ENCODE results near the gene CFH. TPM values are rescaled to one million over a fixed set of nuclear protein-coding genes. Genes with fewer than 3 reads are reported as not detected.

The CFH gene
- polyA plus RNA-seq, 1 donor from 2014 or later, result not detected

DNA sequence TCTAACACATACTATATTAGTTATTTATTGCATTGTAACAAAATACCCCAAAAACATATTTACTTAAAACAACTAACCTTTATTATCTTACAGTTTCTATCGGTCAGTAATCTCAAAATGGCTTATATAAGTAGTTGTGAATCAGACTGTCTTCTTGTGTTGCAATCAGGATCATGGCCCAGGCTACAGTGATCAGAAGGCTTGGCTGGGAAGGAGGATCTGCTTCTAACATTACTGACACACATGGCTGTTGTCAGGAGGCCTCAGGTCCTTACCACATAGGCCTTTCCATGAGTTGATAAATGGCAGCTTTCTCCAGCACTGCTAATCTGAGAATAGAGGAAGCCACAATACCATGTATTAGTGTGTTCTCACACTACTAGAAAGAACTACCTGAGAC lies 33.7 kb downstream of the CFH start:
- no peaks in the 10 kb centered on the region for H3K27me3 ChIP-seq (ENCODE audit: insufficient read depth, low read depth, low read length)
- no peak overlapping the region for H3K4me3 ChIP-seq (ENCODE audit: low read length)
- H3K27ac ChIP-seq (ENCODE audit: low read length), result no peak overlapping the region
- TF ChIP-seq EZH2 (IDR thresholded peaks at IDR 0.05; ENCODE audit: borderline replicate concordance, insufficient read depth, low read length, poor library complexity, severe bottlenecking) (no peak), RAD21 (conservative IDR thresholded peaks at IDR 0.05) (no peak), POLR2AphosphoS5 (IDR thresholded peaks at IDR 0.05) (no peak), EP300 (conservative IDR thresholded peaks at IDR 0.05; ENCODE audit: poor library complexity, severe bottlenecking) (no peak), SMC3 (conservative IDR thresholded peaks at IDR 0.05; ENCODE audit: poor library complexity) (no peak), TAF1 (IDR thresholded peaks at IDR 0.05; ENCODE audit: low read depth) (no peak), MXI1 (conservative IDR thresholded peaks at IDR 0.05; ENCODE audit: poor library complexity, severe bottlenecking) (no peak)
- TF ChIP-seq, protein P1, sequence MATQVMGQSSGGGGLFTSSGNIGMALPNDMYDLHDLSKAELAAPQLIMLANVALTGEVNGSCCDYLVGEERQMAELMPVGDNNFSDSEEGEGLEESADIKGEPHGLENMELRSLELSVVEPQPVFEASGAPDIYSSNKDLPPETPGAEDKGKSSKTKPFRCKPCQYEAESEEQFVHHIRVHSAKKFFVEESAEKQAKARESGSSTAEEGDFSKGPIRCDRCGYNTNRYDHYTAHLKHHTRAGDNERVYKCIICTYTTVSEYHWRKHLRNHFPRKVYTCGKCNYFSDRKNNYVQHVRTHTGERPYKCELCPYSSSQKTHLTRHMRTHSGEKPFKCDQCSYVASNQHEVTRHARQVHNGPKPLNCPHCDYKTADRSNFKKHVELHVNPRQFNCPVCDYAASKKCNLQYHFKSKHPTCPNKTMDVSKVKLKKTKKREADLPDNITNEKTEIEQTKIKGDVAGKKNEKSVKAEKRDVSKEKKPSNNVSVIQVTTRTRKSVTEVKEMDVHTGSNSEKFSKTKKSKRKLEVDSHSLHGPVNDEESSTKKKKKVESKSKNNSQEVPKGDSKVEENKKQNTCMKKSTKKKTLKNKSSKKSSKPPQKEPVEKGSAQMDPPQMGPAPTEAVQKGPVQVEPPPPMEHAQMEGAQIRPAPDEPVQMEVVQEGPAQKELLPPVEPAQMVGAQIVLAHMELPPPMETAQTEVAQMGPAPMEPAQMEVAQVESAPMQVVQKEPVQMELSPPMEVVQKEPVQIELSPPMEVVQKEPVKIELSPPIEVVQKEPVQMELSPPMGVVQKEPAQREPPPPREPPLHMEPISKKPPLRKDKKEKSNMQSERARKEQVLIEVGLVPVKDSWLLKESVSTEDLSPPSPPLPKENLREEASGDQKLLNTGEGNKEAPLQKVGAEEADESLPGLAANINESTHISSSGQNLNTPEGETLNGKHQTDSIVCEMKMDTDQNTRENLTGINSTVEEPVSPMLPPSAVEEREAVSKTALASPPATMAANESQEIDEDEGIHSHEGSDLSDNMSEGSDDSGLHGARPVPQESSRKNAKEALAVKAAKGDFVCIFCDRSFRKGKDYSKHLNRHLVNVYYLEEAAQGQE (IDR thresholded peaks at IDR 0.05; ENCODE audit: borderline replicate concordance), result no peak
- TF ChIP-seq, protein P2, sequence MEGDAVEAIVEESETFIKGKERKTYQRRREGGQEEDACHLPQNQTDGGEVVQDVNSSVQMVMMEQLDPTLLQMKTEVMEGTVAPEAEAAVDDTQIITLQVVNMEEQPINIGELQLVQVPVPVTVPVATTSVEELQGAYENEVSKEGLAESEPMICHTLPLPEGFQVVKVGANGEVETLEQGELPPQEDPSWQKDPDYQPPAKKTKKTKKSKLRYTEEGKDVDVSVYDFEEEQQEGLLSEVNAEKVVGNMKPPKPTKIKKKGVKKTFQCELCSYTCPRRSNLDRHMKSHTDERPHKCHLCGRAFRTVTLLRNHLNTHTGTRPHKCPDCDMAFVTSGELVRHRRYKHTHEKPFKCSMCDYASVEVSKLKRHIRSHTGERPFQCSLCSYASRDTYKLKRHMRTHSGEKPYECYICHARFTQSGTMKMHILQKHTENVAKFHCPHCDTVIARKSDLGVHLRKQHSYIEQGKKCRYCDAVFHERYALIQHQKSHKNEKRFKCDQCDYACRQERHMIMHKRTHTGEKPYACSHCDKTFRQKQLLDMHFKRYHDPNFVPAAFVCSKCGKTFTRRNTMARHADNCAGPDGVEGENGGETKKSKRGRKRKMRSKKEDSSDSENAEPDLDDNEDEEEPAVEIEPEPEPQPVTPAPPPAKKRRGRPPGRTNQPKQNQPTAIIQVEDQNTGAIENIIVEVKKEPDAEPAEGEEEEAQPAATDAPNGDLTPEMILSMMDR (IDR thresholded peaks at IDR 0.05; ENCODE audit: poor library complexity, severe bottlenecking), result no peak
- no peaks in the 10 kb centered on the region for H3K9me3 ChIP-seq (ENCODE audit: low read length)
- no peaks in the 10 kb centered on the region for H3K79me2 ChIP-seq (replicated peaks; ENCODE audit: insufficient read depth, low read length)
- no peak overlapping the region for H3K9ac ChIP-seq (ENCODE audit: low read length)
- no peak overlapping the region for H2AFZ ChIP-seq (ENCODE audit: low read depth, low read length)
- no peaks in the 10 kb centered on the region for H3K36me3 ChIP-seq (ENCODE audit: insufficient read depth, low read length)
- no peaks in the 10 kb centered on the region for H4K20me1 ChIP-seq (ENCODE audit: insufficient read depth)
- no peak overlapping the region for H3K4me2 ChIP-seq (ENCODE audit: low read length)
- H3K9me2 ChIP-seq (ENCODE audit: insufficient read depth, low read length), result no peaks in the 10 kb centered on the region
- no peaks in the 10 kb centered on the region for H3F3A ChIP-seq (ENCODE audit: insufficient read depth, low read length, poor library complexity, severe bottlenecking)

DNA sequence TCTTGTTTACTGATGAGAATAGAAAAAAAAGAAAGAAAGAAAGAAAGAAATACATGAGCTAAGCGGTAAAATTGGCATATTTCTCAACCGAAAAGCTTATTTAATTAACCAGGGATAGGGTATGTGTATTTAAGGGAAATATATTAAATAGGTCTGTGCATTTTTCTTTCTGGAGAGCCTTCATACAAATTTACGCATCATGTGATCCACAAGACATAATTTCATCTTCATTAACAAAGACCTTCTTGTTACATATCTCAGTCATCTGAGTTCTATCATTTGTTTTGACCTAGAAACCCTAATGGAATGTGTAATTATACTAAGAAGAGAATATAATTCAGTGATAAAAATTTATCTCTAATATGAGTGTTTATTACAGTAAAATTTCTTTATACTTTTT lies 37.2 kb downstream of the CFH start:
- Histone ChIP-seq H4K20me1 (ENCODE audit: insufficient read depth) (no peaks in the 10 kb centered on the region), H3K4me3 (ENCODE audit: low read length) (no peak overlapping the region), H3K9ac (ENCODE audit: low read length) (no peak overlapping the region), H3K27me3 (ENCODE audit: insufficient read depth, low read depth, low read length) (no peaks in the 10 kb centered on the region), H3K9me2 (ENCODE audit: insufficient read depth, low read length) (no peaks in the 10 kb centered on the region), H3K27ac (ENCODE audit: low read length) (no peak overlapping the region), H3F3A (ENCODE audit: insufficient read depth, low read length, poor library complexity, severe bottlenecking) (no peaks in the 10 kb centered on the region), H2AFZ (ENCODE audit: low read depth, low read length) (no peak overlapping the region), H3K9me3 (ENCODE audit: low read length) (no peaks in the 10 kb centered on the region), H3K79me2 (replicated peaks; ENCODE audit: insufficient read depth, low read length) (no peaks in the 10 kb centered on the region), H3K36me3 (ENCODE audit: insufficient read depth, low read length) (no peaks in the 10 kb centered on the region), H3K4me2 (ENCODE audit: low read length) (no peak overlapping the region)
- TF ChIP-seq RAD21 (conservative IDR thresholded peaks at IDR 0.05) (no peak), SMC3 (conservative IDR thresholded peaks at IDR 0.05; ENCODE audit: poor library complexity) (no peak), EZH2 (IDR thresholded peaks at IDR 0.05; ENCODE audit: borderline replicate concordance, insufficient read depth, low read length, poor library complexity, severe bottlenecking) (no peak), MXI1 (conservative IDR thresholded peaks at IDR 0.05; ENCODE audit: poor library complexity, severe bottlenecking) (no peak), POLR2AphosphoS5 (IDR thresholded peaks at IDR 0.05) (no peak), TAF1 (IDR thresholded peaks at IDR 0.05; ENCODE audit: low read depth) (no peak)
- TF ChIP-seq, protein P1 (IDR thresholded peaks at IDR 0.05; ENCODE audit: borderline replicate concordance), result no peak
- TF ChIP-seq, protein P2 (IDR thresholded peaks at IDR 0.05; ENCODE audit: poor library complexity, severe bottlenecking), result no peak

All from neural cell (in vitro differentiated cells).